T-helper 1 cell treated with Interleukin-12 subunit alpha and Interleukin-12 subunit beta and Interleukin-4 antibody, amounts not matched to agents 30 μg/mL and 1 μg/mL, for 36 hours (primary cell): ENCODE results near the gene CTNNBL1.
"Not testable (repeated sequence)": the region's sequence is repeated elsewhere in the genome, so short reads cannot be mapped to it uniquely, and the experiment has no call there.

Experiments used
- H3K27ac Mint-ChIP-seq: one replicate; pipeline ENCODE4 v1.8.0; 2021; ENCODE audit warnings: mild to moderate bottlenecking, mixed read lengths
- H3K27me3 Mint-ChIP-seq: one replicate; pipeline ENCODE4 v1.8.0; 2021; ENCODE audit warnings: low read depth, mixed read lengths
- H3K36me3 Mint-ChIP-seq: one replicate; pipeline ENCODE4 v1.8.0; 2021; ENCODE audit warnings: low read depth, mixed read lengths
- H3K4me1 Mint-ChIP-seq: one replicate; pipeline ENCODE4 v1.8.0; 2021; ENCODE audit warnings: low read depth, mixed read lengths
- H3K4me3 Mint-ChIP-seq: one replicate; pipeline ENCODE4 v1.8.0; 2021; ENCODE audit warnings: mild to moderate bottlenecking, moderate library complexity, mixed read lengths
- H3K9me3 Mint-ChIP-seq: one replicate; pipeline ENCODE4 v1.8.0; 2021; ENCODE audit warnings: mixed read lengths

CTNNBL1 gene

DNA sequence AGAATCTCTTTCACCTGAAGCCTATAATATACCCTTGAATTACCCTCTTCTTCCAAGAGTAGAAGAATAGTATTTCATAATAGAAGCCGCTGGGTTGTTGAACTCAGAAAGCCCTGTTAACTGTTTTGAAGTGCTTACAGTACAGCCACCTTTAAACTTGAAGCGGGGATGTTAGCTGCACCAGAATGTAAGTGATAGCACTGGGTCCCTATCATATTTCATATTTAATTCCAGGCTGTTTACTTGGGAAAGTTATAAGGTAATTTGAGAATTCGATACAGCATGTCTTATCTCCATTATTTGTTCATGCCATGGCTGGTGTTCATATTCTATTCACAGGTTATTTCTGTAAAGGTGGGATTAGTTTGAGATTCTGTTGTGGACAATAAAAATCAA is 145.6 kb downstream of the CTNNBL1 start:
- Mint-ChIP-seq H3K27me3 (no peaks in the 10 kb centered on the region), H3K4me1 (peaks cover 2% of the 10 kb centered on the region), H3K9me3 (no peaks in the 10 kb centered on the region), H3K4me3 (no peak overlapping the region), H3K27ac (no peak overlapping the region), H3K36me3 (peaks cover 5% of the 10 kb centered on the region)

DNA sequence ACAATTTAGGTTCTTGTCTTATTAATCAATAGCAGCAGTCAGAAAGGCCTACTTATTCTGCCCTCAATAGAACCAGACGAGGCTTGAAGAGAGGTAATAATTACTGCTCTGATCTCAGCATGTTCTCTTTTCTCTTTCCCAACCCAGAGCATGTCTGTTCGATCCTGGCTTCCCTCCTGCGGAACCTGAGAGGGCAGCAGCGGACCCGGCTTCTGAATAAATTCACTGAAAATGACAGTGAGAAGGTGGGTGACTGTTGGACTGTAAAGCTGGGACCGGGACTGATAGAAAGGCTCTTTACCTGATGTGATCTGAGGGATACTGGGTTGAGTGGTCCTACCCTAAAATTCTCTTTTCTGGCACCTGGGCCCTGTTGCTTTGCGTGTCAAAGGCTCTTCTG is 146.1 kb downstream of the CTNNBL1 start:
- Mint-ChIP-seq H3K36me3 (peaks cover 6% of the 10 kb centered on the region), H3K4me1 (peaks cover 2% of the 10 kb centered on the region), H3K4me3 (no peak overlapping the region), H3K27ac (no peak overlapping the region), H3K27me3 (no peaks in the 10 kb centered on the region), H3K9me3 (no peaks in the 10 kb centered on the region)

DNA sequence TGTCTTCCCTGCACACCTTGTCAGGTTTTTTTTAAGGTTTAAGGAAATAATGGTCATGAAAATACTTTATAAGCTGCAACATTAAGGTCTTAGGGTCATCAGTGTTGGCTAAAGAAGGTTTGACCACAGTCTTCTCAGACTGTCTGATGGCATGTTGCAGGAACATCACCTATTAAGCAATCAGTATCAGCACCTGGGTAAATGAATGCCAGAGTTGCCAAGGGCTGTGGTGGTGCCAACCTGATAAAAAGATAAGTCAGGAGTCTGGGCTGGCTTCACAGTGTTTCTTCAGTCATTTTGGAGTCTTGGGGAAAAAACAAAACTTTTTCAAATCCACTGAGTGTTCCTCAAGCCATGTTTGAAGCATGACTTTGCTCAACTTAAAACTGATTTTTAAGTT is 147.6 kb downstream of the CTNNBL1 start:
- Mint-ChIP-seq H3K36me3 (peaks cover 7% of the 10 kb centered on the region), H3K4me1 (peaks cover under 1% of the 10 kb centered on the region), H3K27ac (no peak overlapping the region), H3K27me3 (no peaks in the 10 kb centered on the region), H3K4me3 (no peak overlapping the region), H3K9me3 (no peaks in the 10 kb centered on the region)

DNA sequence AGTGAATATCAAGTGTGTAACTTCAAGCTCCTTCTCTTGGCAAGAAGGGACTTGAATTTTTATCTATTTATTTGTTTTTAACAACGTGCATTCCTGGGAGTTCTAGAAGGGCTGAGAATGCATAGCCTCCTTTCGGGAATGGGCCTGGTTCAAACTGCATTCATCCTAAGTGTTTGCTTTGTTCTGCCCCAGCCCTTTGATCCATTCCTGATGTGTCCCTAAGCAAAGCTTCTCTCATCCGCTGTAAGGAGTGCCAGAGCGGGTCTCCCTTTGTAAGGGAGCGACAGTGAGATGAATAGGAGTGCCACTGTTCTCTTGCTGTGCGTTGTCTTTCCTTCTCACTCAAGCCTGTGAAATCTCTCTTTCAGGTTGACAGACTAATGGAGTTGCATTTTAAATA is 148.1 kb downstream of the CTNNBL1 start:
- no peak overlapping the region for H3K27ac Mint-ChIP-seq
- H3K4me1 Mint-ChIP-seq: no peaks in the 10 kb centered on the region
- H3K4me3 Mint-ChIP-seq: no peak overlapping the region
- H3K36me3 Mint-ChIP-seq: peaks cover 7% of the 10 kb centered on the region
- no peaks in the 10 kb centered on the region for H3K9me3 Mint-ChIP-seq
- no peaks in the 10 kb centered on the region for H3K27me3 Mint-ChIP-seq

DNA sequence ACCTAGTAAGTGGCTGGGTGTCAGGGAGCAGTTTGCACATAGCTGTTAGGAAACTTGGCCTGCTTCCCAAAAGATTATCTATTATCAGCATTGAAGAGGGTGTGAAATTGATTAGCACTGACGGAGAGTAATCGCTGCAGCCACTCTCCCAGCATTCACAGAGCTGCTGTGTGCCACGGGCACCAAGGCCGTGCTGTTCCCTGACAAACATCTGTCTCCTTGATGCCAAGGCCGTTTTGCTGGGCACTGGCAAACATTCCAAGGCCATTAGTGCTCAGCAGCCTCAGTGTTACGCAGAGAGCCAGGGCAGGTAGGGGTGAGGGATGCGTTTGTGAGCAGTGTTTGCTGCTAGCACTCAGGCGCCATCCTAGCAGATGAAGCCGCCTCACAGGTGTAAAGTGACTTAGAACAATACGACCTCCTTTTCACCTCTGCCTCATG is 151.4 kb downstream of the CTNNBL1 start:
- no peak overlapping the region for H3K4me3 Mint-ChIP-seq
- H3K36me3 Mint-ChIP-seq: peaks cover 9% of the 10 kb centered on the region
- H3K27me3 Mint-ChIP-seq: no peaks in the 10 kb centered on the region
- no peaks in the 10 kb centered on the region for H3K9me3 Mint-ChIP-seq
- H3K27ac Mint-ChIP-seq: no peak overlapping the region
- H3K4me1 Mint-ChIP-seq: no peaks in the 10 kb centered on the region

DNA sequence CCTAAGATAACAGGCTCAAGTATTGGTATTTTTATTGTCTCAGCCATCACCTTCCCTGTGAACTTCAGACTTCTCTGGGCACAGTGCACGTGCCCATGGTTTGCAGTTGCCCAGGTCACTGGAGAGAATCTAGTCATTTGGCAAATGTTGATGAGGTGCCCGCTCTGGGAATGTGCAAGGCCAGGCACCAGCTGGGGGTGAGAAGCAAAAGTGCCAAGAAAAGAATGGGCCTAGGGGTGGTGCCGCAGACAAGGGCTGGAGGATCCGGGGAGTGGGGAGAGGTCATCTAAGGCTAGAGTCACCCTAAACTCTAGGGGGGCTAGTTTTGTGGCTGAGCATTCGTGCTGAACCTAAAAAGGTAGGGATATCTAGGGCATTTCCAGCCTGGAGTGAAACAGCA is 152.0 kb downstream of the CTNNBL1 start:
- H3K36me3 Mint-ChIP-seq: peaks cover 9% of the 10 kb centered on the region
- no peak overlapping the region for H3K4me3 Mint-ChIP-seq
- no peak overlapping the region for H3K27ac Mint-ChIP-seq
- no peaks in the 10 kb centered on the region for H3K9me3 Mint-ChIP-seq
- H3K27me3 Mint-ChIP-seq: no peaks in the 10 kb centered on the region
- H3K4me1 Mint-ChIP-seq: no peaks in the 10 kb centered on the region

DNA sequence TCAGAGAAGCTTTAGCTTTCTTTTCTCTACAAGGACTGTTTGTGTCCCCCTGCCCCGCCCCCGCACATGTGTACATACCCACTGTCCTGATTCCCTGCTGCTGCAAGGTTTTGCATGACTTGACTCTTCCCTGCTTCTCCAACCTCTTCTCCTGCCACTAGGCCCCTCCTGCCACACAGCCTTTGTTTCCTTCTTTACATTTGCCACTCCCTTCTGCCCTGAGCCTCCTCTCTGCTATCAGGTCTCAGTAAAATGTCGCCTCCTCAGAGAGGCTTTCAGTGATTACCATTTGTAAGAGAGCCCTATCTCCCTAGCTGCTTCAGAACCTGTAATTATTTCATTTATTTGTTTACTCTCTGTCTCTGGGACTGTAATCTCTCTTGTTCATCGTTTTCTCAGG is 152.7 kb downstream of the CTNNBL1 start:
- H3K9me3 Mint-ChIP-seq: no peaks in the 10 kb centered on the region
- H3K4me1 Mint-ChIP-seq: no peaks in the 10 kb centered on the region
- no peak overlapping the region for H3K27ac Mint-ChIP-seq
- no peak overlapping the region for H3K4me3 Mint-ChIP-seq
- H3K36me3 Mint-ChIP-seq: peaks cover 9% of the 10 kb centered on the region
- no peaks in the 10 kb centered on the region for H3K27me3 Mint-ChIP-seq

DNA sequence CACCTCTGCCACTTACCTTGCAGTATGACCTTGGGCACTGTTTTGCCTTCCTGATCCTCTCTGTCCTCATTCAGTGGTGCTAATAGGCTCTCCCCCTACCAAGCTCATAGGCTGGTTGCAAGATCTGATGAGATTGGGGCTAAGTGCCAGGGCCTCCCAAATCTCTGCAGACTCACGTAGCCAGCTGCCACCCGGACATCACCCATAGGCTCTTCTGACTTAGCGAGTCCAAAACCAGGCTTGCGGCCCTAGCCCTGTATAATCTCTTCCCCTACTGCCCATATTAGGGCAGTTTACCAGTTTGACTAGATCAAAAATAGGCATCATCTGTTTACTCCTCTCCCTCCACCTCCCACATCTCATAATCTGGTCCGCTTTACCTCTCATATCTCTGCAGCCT is 154.9 kb downstream of the CTNNBL1 start:
- H3K27me3 Mint-ChIP-seq: no peaks in the 10 kb centered on the region
- peaks cover 3% of the 10 kb centered on the region for H3K36me3 Mint-ChIP-seq
- no peaks in the 10 kb centered on the region for H3K9me3 Mint-ChIP-seq
- H3K27ac Mint-ChIP-seq: no peak overlapping the region
- H3K4me1 Mint-ChIP-seq: no peaks in the 10 kb centered on the region
- H3K4me3 Mint-ChIP-seq: no peak overlapping the region

DNA sequence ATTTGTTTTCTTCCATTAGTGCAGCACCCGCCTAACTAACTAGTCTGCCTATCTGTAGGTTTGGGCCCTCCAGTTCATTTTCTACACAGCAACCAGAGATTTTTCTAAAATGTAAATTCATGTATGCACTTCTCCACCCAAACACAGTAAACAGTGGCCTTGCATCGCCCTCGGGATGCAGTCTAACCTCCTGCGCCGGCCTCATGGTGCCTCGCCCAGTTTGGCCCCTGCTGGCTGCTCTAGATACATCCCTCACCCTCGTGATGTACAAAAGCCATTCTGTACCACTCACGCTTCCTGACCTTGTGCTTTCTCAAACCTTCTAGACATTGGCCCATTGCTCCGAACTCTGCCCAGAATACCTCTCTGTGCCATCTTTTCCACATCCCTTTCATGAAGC is 155.3 kb downstream of the CTNNBL1 start:
- H3K4me1 Mint-ChIP-seq: no peaks in the 10 kb centered on the region
- no peak overlapping the region for H3K4me3 Mint-ChIP-seq
- no peaks in the 10 kb centered on the region for H3K27me3 Mint-ChIP-seq
- no peaks in the 10 kb centered on the region for H3K9me3 Mint-ChIP-seq
- peaks cover 3% of the 10 kb centered on the region for H3K36me3 Mint-ChIP-seq
- H3K27ac Mint-ChIP-seq: no peak overlapping the region

DNA sequence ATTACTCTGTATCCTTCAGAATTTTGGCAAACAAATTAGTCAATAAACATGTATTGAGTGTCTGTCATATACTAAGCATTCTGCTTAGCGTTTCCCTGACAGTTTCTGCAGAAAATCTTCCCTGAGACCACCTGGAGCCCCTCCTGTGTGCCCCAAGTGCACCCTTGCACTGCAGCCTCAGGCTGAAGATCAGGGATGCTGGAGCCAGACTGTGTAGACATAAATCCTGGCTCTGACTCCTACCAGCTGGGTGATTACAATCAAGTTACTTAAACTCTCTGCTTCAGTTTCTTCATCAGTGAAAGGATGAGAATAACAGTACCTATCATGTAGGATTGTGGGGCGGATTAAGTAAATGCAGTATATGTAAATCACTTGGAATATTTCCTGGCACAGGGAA is 155.7 kb downstream of the CTNNBL1 start:
- H3K4me1 Mint-ChIP-seq: no peaks in the 10 kb centered on the region
- H3K4me3 Mint-ChIP-seq: no peak overlapping the region
- no peak overlapping the region for H3K27ac Mint-ChIP-seq
- H3K27me3 Mint-ChIP-seq: no peaks in the 10 kb centered on the region
- no peaks in the 10 kb centered on the region for H3K9me3 Mint-ChIP-seq
- peaks cover 5% of the 10 kb centered on the region for H3K36me3 Mint-ChIP-seq

DNA sequence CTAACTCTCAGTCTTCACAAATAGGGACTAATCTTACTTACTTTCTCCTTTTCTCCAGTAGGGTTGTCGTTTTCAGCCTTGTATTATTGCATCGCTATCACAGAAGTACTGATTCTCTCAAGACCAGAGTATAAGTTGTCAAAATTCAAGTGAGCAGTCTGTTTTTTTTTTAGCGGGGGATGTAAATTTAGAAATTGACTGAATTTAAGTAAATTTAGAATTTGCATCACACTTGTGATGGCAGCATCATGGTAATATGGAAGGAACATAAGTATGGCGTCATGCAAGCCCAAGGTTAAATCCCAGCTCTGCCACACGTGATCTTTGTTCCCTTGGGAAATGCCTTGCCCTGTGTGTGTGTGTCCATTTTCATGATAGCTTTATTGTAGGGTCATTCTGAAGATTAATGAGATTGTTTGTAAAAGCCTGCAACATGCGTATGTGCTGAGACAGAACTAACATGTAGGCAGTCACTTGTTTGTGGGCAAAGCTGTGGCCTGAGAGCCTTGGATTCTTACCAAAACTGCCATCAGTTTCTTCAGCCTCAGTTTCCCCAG is 156.3 kb downstream of the CTNNBL1 start:
- Mint-ChIP-seq H3K4me1 (no peaks in the 10 kb centered on the region), H3K27ac (no peak overlapping the region), H3K4me3 (no peak overlapping the region), H3K9me3 (no peaks in the 10 kb centered on the region), H3K27me3 (no peaks in the 10 kb centered on the region), H3K36me3 (peaks cover 6% of the 10 kb centered on the region)

DNA sequence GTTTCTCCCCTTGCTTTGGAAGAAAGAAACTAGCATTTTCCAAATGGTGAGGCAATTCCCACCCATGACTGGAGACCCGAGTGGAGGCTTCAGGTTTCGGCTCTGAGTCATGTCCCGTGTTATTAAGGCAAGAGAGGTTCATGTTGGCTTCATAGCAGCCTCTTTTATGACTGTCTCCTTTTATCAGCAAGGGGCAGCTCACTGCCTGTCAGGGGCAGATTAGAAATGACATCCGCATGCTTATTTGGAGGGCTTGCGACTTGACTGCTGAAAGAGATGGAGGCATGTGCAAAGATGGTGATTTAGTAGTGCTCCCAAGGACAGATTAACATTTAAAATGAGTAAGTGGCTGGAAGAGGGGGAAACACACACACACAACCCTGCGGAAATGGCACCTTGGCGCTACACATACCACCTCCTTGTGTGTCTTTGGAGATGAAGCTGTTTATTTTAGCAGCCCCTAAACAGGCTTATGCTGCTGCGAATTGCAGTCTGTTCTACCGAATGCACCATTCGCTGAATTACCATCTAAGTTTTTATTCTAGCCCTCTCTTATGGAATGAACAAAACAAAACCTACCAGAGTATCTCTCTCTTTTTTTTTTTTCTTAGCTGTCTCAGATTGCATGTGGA is 157.0 kb downstream of the CTNNBL1 start:
- H3K27ac Mint-ChIP-seq: no peak overlapping the region
- H3K27me3 Mint-ChIP-seq: no peaks in the 10 kb centered on the region
- peaks cover 6% of the 10 kb centered on the region for H3K36me3 Mint-ChIP-seq
- H3K4me3 Mint-ChIP-seq: no peak overlapping the region
- no peaks in the 10 kb centered on the region for H3K4me1 Mint-ChIP-seq
- no peaks in the 10 kb centered on the region for H3K9me3 Mint-ChIP-seq

DNA sequence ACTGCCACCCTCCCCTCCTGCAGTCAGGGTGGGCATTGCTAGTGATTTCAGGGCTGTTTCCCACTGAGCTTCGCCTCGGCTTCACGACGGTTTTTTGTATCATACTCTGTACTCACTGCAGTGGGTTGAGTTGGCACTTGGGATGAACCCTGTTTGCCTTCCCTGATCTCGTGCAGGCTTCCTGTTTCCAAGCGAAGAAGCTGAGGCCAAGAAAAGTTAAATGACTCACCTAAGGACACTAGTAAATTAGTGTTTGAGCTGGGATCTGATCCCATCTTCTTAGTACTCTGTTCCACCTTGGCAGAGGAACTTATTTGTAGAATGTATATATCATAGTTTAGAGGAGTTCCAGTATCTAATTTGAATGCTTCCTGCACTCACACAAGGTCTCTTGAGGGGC is 158.8 kb downstream of the CTNNBL1 start:
- no peak overlapping the region for H3K27ac Mint-ChIP-seq
- H3K9me3 Mint-ChIP-seq: no peaks in the 10 kb centered on the region
- no peak overlapping the region for H3K4me3 Mint-ChIP-seq
- peaks cover 10% of the 10 kb centered on the region for H3K36me3 Mint-ChIP-seq
- no peaks in the 10 kb centered on the region for H3K27me3 Mint-ChIP-seq
- H3K4me1 Mint-ChIP-seq: peaks cover 6% of the 10 kb centered on the region

DNA sequence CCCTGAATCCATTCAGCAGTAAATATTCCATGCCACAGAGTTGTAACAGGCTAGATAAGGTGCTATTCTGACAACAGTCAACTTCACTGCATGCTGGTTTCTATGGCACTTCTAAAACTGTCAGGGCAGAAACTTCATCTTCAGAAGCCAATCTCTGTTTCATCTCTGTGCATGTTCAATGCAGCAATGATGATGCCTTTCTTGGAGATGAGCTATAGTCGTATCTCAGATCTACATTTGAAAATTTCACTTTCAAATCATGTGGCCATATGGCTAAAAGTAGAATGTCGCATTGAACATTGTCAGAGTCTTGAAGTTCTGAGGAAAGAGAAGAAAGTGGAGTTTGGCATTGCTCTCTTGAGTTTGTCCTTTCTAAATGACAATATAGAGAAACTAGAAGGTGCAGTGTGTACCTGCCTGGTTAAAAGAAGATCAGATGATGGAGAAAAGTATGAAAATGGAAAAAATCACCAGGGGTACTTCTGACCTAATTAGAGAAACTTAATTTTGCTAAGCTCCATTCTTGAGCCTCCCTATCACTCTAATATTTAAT is 160.1 kb downstream of the CTNNBL1 start:
- Mint-ChIP-seq H3K27me3 (no peaks in the 10 kb centered on the region), H3K9me3 (no peaks in the 10 kb centered on the region), H3K36me3 (peaks cover 12% of the 10 kb centered on the region), H3K27ac (no peak overlapping the region), H3K4me1 (peaks cover 6% of the 10 kb centered on the region), H3K4me3 (no peak overlapping the region)

DNA sequence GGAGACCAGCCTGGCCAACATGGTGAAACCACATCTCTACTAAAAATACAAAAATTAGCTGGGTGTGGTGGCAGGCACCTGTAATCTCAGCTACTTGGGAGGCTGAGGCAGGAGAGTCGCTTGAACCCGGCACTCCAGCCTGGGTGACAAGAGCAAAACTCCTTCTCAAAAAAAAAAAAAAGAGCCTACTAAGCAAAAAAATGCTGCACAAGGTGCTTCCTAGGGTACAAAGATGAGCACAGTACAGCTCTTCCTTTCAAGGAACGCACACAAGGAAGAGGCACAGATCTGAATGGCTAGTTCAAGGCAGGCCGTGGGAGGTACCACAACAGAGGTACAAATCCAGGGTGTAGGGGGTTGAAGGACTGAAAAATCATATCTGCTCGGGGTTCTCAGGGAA is 162.2 kb downstream of the CTNNBL1 start:
- not testable (repeated sequence) for H3K27me3 Mint-ChIP-seq
- peaks cover 14% of the 10 kb centered on the region for H3K36me3 Mint-ChIP-seq

More for the DNA sequence above, 162.2 kb downstream of the CTNNBL1 start:
- not testable (repeated sequence) for H3K4me3 Mint-ChIP-seq, H3K27ac Mint-ChIP-seq, H3K4me1 Mint-ChIP-seq, H3K9me3 Mint-ChIP-seq
